NCI-H2196 (cell line): ENCODE results near the gene RTN4RL1.
"Not testable (repeated sequence)": the region's sequence is repeated elsewhere in the genome, so short reads cannot be mapped to it uniquely, and the experiment has no call there.

Experiments
- DNase-seq: peaks from one replicate; lab custom pipeline; 2025; ENCODE audit not compliant: unreplicated experiment; lab: John Stamatoyannopoulos, UW

Gene RTN4RL1

DNA sequence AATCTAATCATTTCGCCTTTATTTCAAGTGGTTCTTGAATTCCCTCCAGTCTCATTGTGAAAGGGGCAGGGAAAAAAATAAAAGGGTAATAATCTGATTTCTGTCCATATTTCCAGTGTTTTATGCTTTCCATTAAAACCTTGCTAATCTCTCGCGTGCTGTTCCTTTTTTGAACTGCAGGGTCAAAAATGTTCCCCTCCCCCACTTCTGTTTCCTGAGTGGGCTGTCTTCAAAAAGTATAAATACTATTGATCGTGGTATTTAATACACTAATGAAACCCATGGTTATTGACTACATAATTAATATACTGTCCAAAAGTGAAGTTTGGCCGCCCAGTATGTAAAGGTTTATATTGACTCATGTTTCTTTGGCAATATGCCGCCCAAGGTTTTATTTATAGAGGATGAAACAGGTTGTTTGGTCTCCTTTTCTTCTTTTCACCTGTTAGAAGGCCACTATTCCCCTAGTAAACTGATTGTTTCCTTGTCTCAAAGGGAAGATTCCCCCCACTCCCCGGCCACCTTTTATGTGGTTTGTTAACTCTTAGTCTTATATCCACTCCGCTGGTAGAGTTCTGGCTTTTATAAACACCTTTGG, 125.6 kb downstream of the RTN4RL1 start:
- DNase-seq = no peak

DNA sequence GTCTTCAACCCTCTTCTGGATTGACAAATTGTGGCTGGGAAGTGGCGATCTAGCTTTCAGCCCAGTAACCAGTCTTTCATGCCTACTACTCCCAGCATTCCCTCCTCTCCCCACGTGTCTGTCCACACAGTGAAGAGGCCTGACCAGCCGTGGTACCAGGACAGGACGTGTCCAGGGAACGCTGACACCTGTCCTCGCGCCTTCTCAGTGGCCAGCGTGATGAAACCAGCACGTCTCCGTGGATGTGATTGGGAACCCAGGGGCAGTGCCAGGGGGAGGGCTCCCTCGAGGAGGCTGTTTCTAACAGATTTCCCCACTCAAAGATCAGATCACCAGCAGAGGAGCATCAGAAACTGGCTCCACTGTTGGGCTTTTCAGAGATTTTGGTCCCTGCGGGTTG, 126.3 kb downstream of the RTN4RL1 start:
- no peak for DNase-seq

DNA sequence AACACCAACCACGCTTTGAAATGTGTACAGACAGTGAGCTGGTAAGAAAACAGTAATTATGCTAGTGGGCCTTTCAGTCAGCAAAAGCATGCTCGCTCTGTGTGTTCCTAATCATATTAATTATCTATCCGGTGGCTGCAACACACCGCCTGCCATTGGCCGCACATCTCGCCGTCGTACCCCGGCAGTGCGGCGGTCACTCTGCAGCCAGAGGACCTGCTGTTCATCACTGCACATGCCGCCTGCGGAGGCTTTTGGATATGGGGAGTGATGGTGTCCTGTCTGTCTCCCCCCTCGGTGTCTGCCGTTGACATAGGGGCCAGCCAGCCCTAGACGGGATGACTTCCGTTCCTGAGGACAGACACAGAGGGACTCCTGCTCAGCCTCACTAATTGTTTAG, 126.8 kb downstream of the RTN4RL1 start:
- no peak for DNase-seq

DNA sequence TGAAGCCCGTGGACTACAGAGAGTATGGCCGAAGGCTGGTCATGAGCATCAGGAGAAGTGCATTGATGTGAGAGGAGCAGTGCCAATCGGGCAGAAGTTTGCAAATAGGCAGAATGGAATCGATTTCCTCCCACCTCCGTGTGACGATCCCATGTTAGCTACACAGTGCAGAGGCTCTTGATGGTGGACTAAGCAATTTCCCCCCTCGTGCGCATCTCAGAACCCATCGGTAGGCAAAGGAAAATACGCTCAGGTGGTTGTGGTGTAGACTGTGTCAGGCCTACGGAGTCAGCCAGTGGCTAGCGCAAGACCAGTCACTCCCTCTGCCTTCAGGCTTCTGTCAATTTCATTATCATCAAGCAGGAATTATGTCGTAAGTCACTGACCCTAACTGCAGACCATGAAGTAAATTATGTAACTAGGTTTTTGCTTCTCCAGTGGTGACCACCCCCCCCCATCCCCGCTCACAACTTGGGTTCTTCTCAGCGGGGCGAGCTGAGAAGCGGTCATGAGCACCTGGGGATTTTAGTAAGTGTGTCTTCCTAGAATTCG, 128.0 kb downstream of the RTN4RL1 start:
- no peak for DNase-seq

DNA sequence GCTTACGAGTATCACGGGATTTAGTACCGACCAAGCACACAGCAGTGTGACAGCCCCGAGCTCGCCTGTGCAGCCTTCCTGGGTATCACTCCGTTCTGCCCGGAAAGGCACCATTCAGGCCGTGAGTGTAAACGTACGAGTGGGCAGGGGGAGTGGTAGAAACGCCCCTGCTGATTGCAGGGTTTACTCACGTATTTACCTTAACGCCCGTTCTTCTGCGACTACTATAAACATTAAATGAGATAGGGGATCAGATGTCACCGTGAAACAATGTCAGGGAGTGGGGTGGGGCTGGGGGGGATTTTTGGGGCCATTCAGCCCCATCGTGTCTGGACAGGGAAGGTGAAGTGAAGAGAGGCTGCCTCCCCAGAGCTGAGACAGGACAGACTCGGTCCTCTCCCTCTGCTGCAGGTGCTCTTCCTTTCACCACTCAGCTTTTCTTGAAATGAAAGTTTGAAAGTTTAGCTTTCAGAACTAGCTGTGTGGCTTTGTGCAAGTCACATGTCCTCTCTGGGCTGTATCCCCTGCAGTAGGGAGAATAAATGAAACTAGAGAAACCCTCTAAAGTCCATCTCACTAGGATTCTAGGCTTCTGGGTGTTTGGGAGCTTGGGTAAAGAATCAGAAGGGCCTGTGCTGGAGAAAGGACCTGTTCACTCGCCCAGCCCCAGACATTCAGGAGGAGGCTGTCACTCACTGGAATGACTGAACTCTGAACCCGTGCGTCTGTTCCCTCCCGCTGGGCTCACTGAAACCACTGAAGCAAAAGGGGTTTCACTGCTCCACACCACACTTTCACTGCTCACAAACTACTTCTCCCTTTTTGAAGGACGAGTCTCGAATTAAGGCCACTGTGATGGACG, 128.7 kb downstream of the RTN4RL1 start:
- DNase-seq = no peak

DNA sequence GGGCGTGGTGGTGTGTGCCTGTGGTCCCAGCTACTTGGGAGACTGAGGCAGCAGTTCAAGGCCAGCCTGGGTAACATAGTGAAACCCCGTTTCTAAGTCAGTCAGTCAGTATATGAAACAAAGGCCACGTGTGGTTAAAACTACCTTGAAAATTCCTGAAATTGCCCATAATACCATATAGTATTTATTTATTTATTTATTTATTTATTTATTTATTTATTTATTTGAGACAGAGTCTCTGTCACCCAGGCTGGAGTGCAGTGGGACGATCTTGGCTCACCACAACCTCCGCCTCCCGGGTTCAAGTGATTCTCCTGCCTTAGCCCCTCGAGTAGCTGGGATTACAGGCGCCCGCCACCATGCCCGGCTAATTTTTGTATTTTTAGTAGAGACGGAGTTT, 129.7 kb downstream of the RTN4RL1 start:
- not testable (repeated sequence) for DNase-seq

DNA sequence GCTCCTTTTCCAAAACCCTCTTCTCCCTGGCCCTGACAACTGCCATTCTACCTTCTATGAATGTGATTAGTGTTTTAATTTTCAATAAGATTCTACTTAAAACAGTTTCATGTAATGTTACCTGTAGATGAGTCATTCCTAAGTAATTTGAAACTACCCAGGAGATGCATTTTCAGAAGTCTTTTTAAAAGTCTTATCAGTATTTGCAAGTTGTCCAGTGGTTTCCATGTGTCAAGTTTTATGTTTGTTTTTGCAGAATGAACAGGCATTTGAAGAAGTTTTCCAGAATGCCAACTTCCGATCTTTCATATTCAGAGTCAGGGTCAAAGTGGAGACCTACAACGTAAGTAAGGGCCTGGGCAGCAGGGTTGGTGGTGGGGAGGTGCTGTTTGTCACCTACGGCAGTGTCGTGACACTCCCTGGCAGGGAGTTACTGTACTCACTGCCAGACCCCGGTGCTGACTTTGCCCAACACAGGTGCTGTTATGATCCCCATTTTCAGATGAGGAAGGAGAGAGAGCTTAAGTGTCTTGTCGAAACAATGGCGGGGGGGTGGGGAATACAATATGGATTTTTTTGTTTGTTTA, 130.3 kb downstream of the RTN4RL1 start:
- no peak for DNase-seq

DNA sequence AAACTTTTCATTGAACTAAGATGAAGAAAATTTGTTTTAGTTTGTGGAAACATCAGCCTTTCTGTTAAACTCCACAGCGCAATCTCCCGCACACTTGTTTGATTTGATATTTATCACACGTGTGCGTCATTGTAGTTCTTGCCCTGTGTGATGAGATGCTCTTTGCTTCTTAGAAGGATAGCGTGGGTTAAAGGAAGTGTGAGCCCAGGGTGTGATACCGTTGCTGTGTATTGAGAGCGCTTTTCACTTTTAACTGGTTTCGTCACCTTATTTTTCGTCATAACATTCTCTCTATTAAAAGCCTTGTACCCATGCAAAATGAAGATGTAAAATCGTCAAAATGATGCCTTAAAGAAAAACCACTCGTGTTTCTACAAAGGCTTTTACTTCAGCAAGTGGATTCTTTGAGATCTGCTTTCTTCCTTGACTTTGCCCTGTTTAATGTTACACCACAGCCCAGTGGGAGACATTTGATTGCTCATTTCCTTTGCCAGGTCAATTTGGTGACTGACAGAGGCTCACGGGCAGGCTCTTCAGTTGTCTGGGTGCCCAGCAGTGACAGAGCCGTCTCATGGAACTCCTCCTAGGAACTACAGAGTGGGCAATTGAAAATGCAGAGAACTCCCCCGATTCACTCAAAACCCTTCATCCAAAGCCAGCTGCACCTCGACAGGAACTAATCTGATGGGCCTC, 134.2 kb downstream of the RTN4RL1 start:
- DNase-seq = no peak

DNA sequence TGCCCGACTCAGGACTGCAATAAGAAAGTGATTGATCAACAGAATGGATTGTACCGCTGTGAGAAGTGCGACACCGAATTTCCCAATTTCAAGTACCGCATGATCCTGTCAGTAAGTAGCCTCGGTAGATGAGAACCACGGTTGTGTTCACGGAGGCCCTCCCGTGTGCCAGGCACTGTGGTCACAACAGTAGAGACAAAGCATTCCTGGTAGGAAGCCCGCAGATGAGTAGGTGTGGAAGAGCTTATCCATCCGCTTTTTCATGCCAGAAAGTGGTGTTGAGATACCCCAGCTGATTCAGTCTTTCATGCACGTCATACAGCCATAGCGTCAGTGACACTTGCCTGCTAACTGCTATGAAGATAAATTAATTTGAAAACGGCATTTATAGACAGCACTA, 136.4 kb downstream of the RTN4RL1 start:
- no peak for DNase-seq
